Activated CD4-positive, alpha-beta T cell treated with anti-CD3 and anti-CD28 coated beads for 1 hour (primary cell): ENCODE results near the gene ZNF76.
A peak's percentile ranks its signal among the peaks of the same experiment; 100 is the strongest.

Experiments
- DNase-seq: peaks from one replicate; pipeline ENCODE4 v3.0.0-alpha.2; 2020

Gene ZNF76

GRCh38 chr6:35238843-35239289, 20.7 kb upstream of the ZNF76 start:
- no peak for DNase-seq

GRCh38 chr6:35239581-35239980, 20.0 kb upstream of the ZNF76 start:
- DNase-seq, result no peak

GRCh38 chr6:35240838-35241801, 18.4 kb upstream of the ZNF76 start:
- peak; percentile 63 for DNase-seq

GRCh38 chr6:35242486-35242885, 17.0 kb upstream of the ZNF76 start:
- DNase-seq, result no peak

GRCh38 chr6:35242906-35243305, 16.6 kb upstream of the ZNF76 start:
- no peak for DNase-seq

GRCh38 chr6:35243386-35243958, 16.1 kb upstream of the ZNF76 start:
- no peak for DNase-seq

- no peak for DNase-seq
Observed at GRCh38 chr6:35244551-35244950, 15.0 kb upstream of the ZNF76 start.

GRCh38 chr6:35247642-35248231, 11.8 kb upstream of the ZNF76 start:
- DNase-seq, result no peak

- DNase-seq, result no peak
Observed at GRCh38 chr6:35248300-35248699, 11.2 kb upstream of the ZNF76 start.

- no peak for DNase-seq
Observed at GRCh38 chr6:35248965-35249364, 10.6 kb upstream of the ZNF76 start.

GRCh38 chr6:35251949-35252348, 7.6 kb upstream of the ZNF76 start:
- no peak for DNase-seq

- no peak for DNase-seq
Observed at GRCh38 chr6:35253249-35253648, 6.3 kb upstream of the ZNF76 start.

- DNase-seq, result no peak
Observed at GRCh38 chr6:35258336-35258735, 1.2 kb upstream of the ZNF76 start.

- DNase-seq, result no peak
Observed at GRCh38 chr6:35258858-35259193, 709 bp upstream of the ZNF76 start.

GRCh38 chr6:35259948-35260590, 534 bp downstream of the ZNF76 start:
- DNase-seq, result peak; percentile 60

- DNase-seq, result no peak
Observed at GRCh38 chr6:35260591-35261570, 1.3 kb downstream of the ZNF76 start.

GRCh38 chr6:35262596-35262995, 3.1 kb downstream of the ZNF76 start:
- DNase-seq, result no peak

GRCh38 chr6:35264550-35265274, 5.2 kb downstream of the ZNF76 start:
- no peak for DNase-seq

- no peak for DNase-seq
Observed at GRCh38 chr6:35265523-35265922, 6.0 kb downstream of the ZNF76 start.

- no peak for DNase-seq
Observed at GRCh38 chr6:35267446-35267845, 7.9 kb downstream of the ZNF76 start.

GRCh38 chr6:35267897-35268296, 8.4 kb downstream of the ZNF76 start:
- DNase-seq, result no peak

- no peak for DNase-seq
Observed at GRCh38 chr6:35272005-35272404, 12.5 kb downstream of the ZNF76 start.
